OCI-LY7 (cell line): ENCODE data around the gene CFAP100. TPM values are rescaled to one million over a fixed set of nuclear protein-coding genes. Genes with fewer than 3 reads are reported as not detected.

Experiments used
- BruUV-seq: library from RNA; stranded (reverse); fragments of 400-500 nt; replicated peaks from 2 replicates; lab custom pipeline; 2021; lab: Mats Ljungman, UMichigan
- CTCF ChIA-PET: fragments of 300-600 bp; sonication (Branson Sonifier 250); formaldehyde crosslinking; loops from one replicate; lab custom pipeline; 2022; ENCODE audit warnings: antibody characterized with exemption; ENCODE audit not compliant: unreplicated experiment; lab: Charles Lee
- POLR2A ChIA-PET: fragments of 300-600 bp; sonication (Branson Sonifier 250); formaldehyde crosslinking; loops from one replicate; lab custom pipeline; 2022; ENCODE audit warnings: antibody characterized with exemption; lab: Charles Lee
- DNase-seq: peaks from one replicate; pipeline ENCODE4 v3.0.0-alpha.2; 2015; ENCODE audit warnings: low spot score
- H2AFZ ChIP-seq: fragments of 200-600 bp; sonication (generic), shearing (Covaris generic); 2 replicates; pipeline ENCODE4 v1.6.1; 2014; ENCODE audit warnings: mild to moderate bottlenecking, antibody characterized with exemption, low read length, moderate library complexity
- H3K27ac ChIP-seq: fragments of 200-600 bp; sonication (generic); 2 replicates; pipeline ENCODE4 v1.5.1; 2014; ENCODE audit warnings: mixed run types, low read depth, mild to moderate bottlenecking, moderate library complexity, low read length, inconsistent platforms; ENCODE audit not compliant: poor library complexity, severe bottlenecking
- H3K36me3 ChIP-seq: fragments of 200-600 bp; sonication (generic); 2 replicates; pipeline ENCODE4 v1.6.1; 2014; ENCODE audit warnings: mild to moderate bottlenecking, antibody characterized with exemption, low read length, moderate library complexity, mixed read lengths; ENCODE audit not compliant: insufficient read depth
- H3K4me1 ChIP-seq: fragments of 200-600 bp; sonication (generic); 2 replicates; pipeline ENCODE4 v1.5.1; 2014; ENCODE audit warnings: mild to moderate bottlenecking, low read length; ENCODE audit not compliant: insufficient read depth, poor library complexity, severe bottlenecking
- H3K4me2 ChIP-seq: fragments of 200-600 bp; sonication (generic); 2 replicates; pipeline ENCODE4 v1.6.1; 2014; ENCODE audit warnings: mild to moderate bottlenecking, low read length
- H3K4me3 ChIP-seq: fragments of 200-600 bp; sonication (generic); 2 replicates; pipeline ENCODE4 v1.5.1; 2014; ENCODE audit warnings: mild to moderate bottlenecking, low read depth, low read length; ENCODE audit not compliant: poor library complexity, severe bottlenecking
- H3K79me2 ChIP-seq: fragments of 200-600 bp; sonication (generic); 2 replicates; pipeline ENCODE4 v1.6.1; 2016; ENCODE audit warnings: low read depth, mild to moderate bottlenecking, low read length, moderate library complexity, mixed read lengths; ENCODE audit not compliant: insufficient read depth
- H3K9me2 ChIP-seq: fragments of 200-600 bp; sonication (generic); 2 replicates; pipeline ENCODE4 v1.6.1; 2016; ENCODE audit warnings: mild to moderate bottlenecking, low read length, mixed read lengths; ENCODE audit not compliant: insufficient read depth
- H3K9me3 ChIP-seq: fragments of 200-600 bp; sonication (generic); 2 replicates; pipeline ENCODE4 v1.6.1; 2014; ENCODE audit warnings: mild to moderate bottlenecking, mixed run types, low read length, mixed read lengths
- H4K20me1 ChIP-seq: fragments of 200-600 bp; sonication (generic); 2 replicates; pipeline ENCODE4 v1.6.1; 2014; ENCODE audit warnings: mild to moderate bottlenecking, antibody characterized with exemption, low read length, moderate library complexity, mixed read lengths; ENCODE audit not compliant: insufficient read depth
- EZH2phosphoT487 ChIP-seq: fragments of 200-600 bp; sonication (generic); IDR thresholded peaks from 2 replicates; pipeline ENCODE4 v1.6.1; 2018; ENCODE audit warnings: low read depth, borderline replicate concordance, mild to moderate bottlenecking, mixed run types, antibody characterized with exemption, low read length, moderate library complexity, mixed read lengths
- intact Hi-C: fragments of 100-400 bp; cut with micrococcal nuclease; formaldehyde crosslinking; loops from one replicate; pipeline ENCODE4 v1.10.0; 2022; ENCODE audit not compliant: unreplicated experiment
- total RNA-seq, 2 experiments: library from RNA; depleted of rRNA in 1 of 2; stranded (reverse); fragments of >200 nt in 1 of 2; shearing (Covaris generic) in 1 of 2; gene quantifications; 2 replicates each; pipeline ENCODE4 v1.2.3, GENCODE V29; 2014 to 2022
- TF ChIP-seq, protein P1 (sequence below): fragments of 200-600 bp; sonication (generic); conservative IDR thresholded peaks from 2 replicates; pipeline ENCODE4 v1.5.1; 2014; ENCODE audit warnings: mild to moderate bottlenecking, antibody characterized with exemption, low read length, moderate library complexity, mixed read lengths

CFAP100 gene
- total RNA-seq, 2 experiments from 2014 or later: not detected

DNA sequence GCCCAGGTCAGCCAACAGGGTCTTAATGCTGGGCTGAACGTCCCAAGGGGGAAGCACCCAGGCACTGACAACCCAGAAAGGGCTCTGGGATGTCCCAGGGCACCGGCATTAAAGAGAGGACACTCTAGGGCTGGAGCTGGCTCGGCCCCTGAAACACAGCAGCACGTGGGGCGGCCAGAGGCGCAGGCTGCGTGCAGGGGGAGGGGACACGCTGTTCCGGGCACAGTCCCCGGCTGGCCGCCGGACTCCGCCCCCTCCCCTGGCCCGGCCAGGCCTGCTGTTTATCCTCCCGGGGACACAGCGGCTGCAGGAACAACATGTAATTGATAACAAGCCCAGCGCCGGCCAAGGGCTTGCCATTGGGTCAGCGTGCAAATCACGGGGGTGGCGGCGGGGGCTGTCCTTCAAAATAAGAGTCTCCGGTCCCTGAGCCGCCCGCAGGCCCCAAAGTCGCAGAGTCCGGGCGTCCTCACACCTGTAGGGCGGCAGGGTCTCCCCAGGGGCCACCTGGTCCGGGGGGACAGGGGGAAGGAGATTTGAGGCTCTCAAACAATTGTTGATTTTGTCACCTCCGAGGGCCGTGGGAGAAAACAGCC, 38.8 kb upstream of the CFAP100 start:
- intact Hi-C loops: loop anchor here (1.0 to 10.0 kb wide), 5 partner anchors 68 to 761 kb away; partner anchors contain the start of genes OSBPL11 and ZXDC
- POLR2A ChIA-PET: interaction anchor here (0.6 to 1.6 kb wide), 2 partner anchors 9 to 99 kb away, joined by 3 read pairs; no protein-coding TSS in a partner anchor
- Histone ChIP-seq H3K27ac (peak overlapping the region; percentile 67), H3K9me3 (no peaks in the 10 kb centered on the region), H3K4me3 (peak overlapping the region; percentile 67), H3K79me2 (no peaks in the 10 kb centered on the region), H3K4me2 (peak overlapping the region; percentile 86), H3K36me3 (no peaks in the 10 kb centered on the region), H2AFZ (peak overlapping the region; percentile 71), H3K4me1 (peaks cover 44% of the 10 kb centered on the region), H3K9me2 (no peaks in the 10 kb centered on the region), H4K20me1 (no peaks in the 10 kb centered on the region)
- BruUV-seq: no TSS peak
- no peak for TF ChIP-seq EZH2phosphoT487
- TF ChIP-seq, protein P1, sequence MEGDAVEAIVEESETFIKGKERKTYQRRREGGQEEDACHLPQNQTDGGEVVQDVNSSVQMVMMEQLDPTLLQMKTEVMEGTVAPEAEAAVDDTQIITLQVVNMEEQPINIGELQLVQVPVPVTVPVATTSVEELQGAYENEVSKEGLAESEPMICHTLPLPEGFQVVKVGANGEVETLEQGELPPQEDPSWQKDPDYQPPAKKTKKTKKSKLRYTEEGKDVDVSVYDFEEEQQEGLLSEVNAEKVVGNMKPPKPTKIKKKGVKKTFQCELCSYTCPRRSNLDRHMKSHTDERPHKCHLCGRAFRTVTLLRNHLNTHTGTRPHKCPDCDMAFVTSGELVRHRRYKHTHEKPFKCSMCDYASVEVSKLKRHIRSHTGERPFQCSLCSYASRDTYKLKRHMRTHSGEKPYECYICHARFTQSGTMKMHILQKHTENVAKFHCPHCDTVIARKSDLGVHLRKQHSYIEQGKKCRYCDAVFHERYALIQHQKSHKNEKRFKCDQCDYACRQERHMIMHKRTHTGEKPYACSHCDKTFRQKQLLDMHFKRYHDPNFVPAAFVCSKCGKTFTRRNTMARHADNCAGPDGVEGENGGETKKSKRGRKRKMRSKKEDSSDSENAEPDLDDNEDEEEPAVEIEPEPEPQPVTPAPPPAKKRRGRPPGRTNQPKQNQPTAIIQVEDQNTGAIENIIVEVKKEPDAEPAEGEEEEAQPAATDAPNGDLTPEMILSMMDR: no peak
- peak; percentile 58 for DNase-seq
- CTCF ChIA-PET: no interaction called here

DNA sequence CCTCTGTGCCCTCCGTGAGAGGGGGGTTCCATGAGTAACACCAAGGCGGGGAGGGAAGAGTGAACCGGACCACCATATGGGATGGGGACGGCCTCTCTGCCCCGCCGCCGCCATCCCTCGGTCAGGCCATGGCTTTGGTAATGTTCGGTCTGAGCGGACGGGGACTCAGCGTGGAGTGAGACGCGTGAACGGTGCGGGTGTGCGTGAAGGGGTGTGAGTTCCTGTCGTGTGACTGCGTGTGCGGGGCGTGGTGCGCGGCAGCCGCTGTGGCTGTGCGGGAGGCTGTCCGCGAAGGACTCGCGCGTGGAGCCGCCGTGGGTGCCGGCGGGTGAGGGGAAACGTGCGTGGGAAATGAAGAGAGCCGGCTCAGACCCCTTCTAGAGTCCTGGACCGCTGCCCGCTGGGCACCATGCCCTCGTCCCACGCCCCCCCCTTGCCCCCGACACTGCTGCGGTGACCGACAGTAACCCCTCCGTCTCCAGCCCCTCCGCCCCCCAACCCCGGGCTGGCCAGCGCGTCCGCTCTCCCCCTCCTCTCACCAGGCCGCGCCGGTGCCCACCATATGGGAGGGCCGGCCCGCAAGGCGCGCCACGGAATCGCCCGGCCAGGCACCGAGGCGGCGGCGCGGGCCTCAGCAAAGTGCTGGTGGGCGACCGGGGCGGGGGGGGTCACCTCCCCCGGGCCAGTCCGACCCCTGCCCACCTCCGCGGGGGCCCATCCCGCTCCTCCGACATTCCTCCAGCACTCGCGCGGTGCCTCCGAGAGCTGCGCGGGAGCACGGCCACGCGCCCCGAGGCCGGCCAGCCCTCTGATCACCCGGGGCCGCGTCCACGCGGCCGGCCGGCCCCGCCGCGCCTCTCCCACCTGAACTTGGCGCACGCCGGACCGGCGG, 38.1 kb upstream of the CFAP100 start:
- peaks cover 44% of the 10 kb centered on the region for H3K4me1 ChIP-seq
- no TSS peak for BruUV-seq

More for the DNA sequence above, 38.1 kb upstream of the CFAP100 start:
- H3K36me3 ChIP-seq: no peaks in the 10 kb centered on the region
- H3K9me2 ChIP-seq: no peaks in the 10 kb centered on the region
- ChIA-PET POLR2A (interaction anchor here (1.6 kb wide), 1 partner anchor 99 kb away, joined by 3 read pairs; no protein-coding TSS in a partner anchor), CTCF (no interaction called here)
- intact Hi-C loops: loop anchor here (5.0 to 10.0 kb wide), 3 partner anchors 121 to 762 kb away; partner anchors contain the start of genes OSBPL11 and ZXDC
- no peaks in the 10 kb centered on the region for H4K20me1 ChIP-seq
- H3K27ac ChIP-seq: peak overlapping the region; percentile 67
- peak; percentile 40 for DNase-seq
- H3K4me2 ChIP-seq: peak overlapping the region; percentile 86
- H2AFZ ChIP-seq: peak overlapping the region; percentile 71
- peak overlapping the region; percentile 67 for H3K4me3 ChIP-seq
- H3K9me3 ChIP-seq: no peaks in the 10 kb centered on the region
- TF ChIP-seq, protein P1: no peak
- TF ChIP-seq EZH2phosphoT487: no peak
- no peaks in the 10 kb centered on the region for H3K79me2 ChIP-seq
